ENCODE measurements around the gene SERPINA4. TPM values are rescaled to one million over a fixed set of nuclear protein-coding genes. Genes with fewer than 3 reads are reported as not detected.
A peak's percentile ranks its signal among the peaks of the same experiment; 100 is the strongest.

SERPINA4 gene
- total RNA-seq, 1 experiment from 2014 or later = 6.3 TPM

GRCh38 chr14:94539181-94539580 is 22.1 kb upstream of the SERPINA4 start:
- Mint-ChIP-seq H3K4me1 (ENCODE audit: low read depth, unreplicated experiment) (no peaks in the 10 kb centered on the region), H3K27ac (ENCODE audit: unreplicated experiment) (no peak overlapping the region), H3K27me3 (ENCODE audit: insufficient read depth, unreplicated experiment) (peaks cover 4% of the 10 kb centered on the region), H3K4me3 (ENCODE audit: unreplicated experiment) (no peak overlapping the region), H3K9me3 (ENCODE audit: unreplicated experiment) (no peaks in the 10 kb centered on the region), H3K36me3 (ENCODE audit: insufficient read depth, unreplicated experiment) (no peaks in the 10 kb centered on the region)
- Histone ChIP-seq H3K36me3 (ENCODE audit: control insufficient read depth, insufficient read depth, low read length) (no peaks in the 10 kb centered on the region), H3K9me3 (no peaks in the 10 kb centered on the region), H3K4me1 (no peaks in the 10 kb centered on the region), H3K4me3 (ENCODE audit: low read depth, low read length) (no peak overlapping the region), H3K27me3 (replicated peaks; ENCODE audit: control insufficient read depth, insufficient read depth, low read length) (no peaks in the 10 kb centered on the region)
- ChIA-PET CTCF (no interaction called here), POLR2A (no interaction called here)
- DNase-seq = no peak
- TF ChIP-seq, protein P1, sequence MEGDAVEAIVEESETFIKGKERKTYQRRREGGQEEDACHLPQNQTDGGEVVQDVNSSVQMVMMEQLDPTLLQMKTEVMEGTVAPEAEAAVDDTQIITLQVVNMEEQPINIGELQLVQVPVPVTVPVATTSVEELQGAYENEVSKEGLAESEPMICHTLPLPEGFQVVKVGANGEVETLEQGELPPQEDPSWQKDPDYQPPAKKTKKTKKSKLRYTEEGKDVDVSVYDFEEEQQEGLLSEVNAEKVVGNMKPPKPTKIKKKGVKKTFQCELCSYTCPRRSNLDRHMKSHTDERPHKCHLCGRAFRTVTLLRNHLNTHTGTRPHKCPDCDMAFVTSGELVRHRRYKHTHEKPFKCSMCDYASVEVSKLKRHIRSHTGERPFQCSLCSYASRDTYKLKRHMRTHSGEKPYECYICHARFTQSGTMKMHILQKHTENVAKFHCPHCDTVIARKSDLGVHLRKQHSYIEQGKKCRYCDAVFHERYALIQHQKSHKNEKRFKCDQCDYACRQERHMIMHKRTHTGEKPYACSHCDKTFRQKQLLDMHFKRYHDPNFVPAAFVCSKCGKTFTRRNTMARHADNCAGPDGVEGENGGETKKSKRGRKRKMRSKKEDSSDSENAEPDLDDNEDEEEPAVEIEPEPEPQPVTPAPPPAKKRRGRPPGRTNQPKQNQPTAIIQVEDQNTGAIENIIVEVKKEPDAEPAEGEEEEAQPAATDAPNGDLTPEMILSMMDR (IDR thresholded peaks at IDR 0.05; ENCODE audit: insufficient read depth in 1 of 2, low read depth in 1 of 2, low read length in 1 of 2, severe bottlenecking in 1 of 2, unreplicated experiment in 1 of 2) = no peak
- intact Hi-C loops (cut with micrococcal nuclease; ENCODE audit: unreplicated experiment) = no loop called here
- no TSS peak for BruUV-seq (replicated peaks)

DNA sequence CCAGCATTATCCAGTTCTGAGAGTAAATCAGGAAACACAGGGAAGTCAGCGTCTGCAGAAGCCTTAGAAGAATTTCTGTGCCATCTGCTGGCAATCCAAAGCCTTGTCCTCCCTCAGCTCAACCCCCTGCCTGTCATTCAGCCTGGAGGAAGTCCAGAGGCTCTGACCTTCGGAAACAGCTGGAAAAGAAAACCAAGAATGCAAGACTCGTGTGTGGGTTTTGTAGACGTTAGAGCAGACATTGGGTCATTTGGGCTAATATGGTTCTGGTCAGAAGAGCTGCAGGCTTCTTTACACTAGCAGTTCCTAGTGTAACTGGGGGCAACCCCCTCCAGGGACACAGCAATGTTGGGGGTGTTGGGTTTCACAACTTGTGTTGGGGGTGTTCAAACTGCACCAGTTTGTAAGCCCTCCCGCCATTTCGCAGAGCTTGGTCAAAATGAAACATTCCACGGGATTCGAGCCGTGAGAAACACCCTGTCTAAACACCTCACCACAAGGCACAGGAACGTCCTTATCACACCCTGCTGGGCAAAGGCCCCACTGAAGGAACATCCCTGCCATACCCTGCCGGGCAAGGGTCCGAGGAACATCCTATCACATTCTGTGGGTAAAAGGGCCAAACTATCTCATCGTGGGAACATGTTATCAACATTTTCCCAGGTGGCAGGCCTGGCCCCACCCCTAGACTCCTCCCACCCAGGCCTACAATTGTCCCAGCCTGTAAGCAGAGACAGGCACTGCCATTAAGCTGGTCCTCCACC is 21.0 kb upstream of the SERPINA4 start:
- H3K27ac Mint-ChIP-seq (ENCODE audit: unreplicated experiment) = no peak overlapping the region
- TF ChIP-seq, protein P1 (IDR thresholded peaks at IDR 0.05; ENCODE audit: insufficient read depth in 1 of 2, low read depth in 1 of 2, low read length in 1 of 2, severe bottlenecking in 1 of 2, unreplicated experiment in 1 of 2) = peak in 1 of 2 experiments; percentile 20
- no TSS peak for BruUV-seq (replicated peaks)
- DNase-seq = no peak
- CTCF ChIA-PET = interaction anchor here (0.9 to 1.2 kb wide), 4 partner anchors 21 to 106 kb away, joined by 3 to 5 read pairs (median 4); partner anchors contain the start of gene SERPINA4
- H3K36me3 Mint-ChIP-seq (ENCODE audit: insufficient read depth, unreplicated experiment) = no peaks in the 10 kb centered on the region
- no peak overlapping the region for H3K4me3 ChIP-seq (ENCODE audit: low read depth, low read length)
- H3K9me3 Mint-ChIP-seq (ENCODE audit: unreplicated experiment) = no peaks in the 10 kb centered on the region
- H3K27me3 ChIP-seq (replicated peaks; ENCODE audit: control insufficient read depth, insufficient read depth, low read length) = no peaks in the 10 kb centered on the region
- H3K27me3 Mint-ChIP-seq (ENCODE audit: insufficient read depth, unreplicated experiment) = peaks cover 4% of the 10 kb centered on the region
- no peaks in the 10 kb centered on the region for H3K9me3 ChIP-seq
- intact Hi-C loops (cut with micrococcal nuclease; ENCODE audit: unreplicated experiment) = loop anchor here (5.0 kb wide), 1 partner anchor 108 kb away; no protein-coding TSS in a partner anchor
- POLR2A ChIA-PET = no interaction called here
- H3K4me1 ChIP-seq = no peaks in the 10 kb centered on the region
- H3K4me1 Mint-ChIP-seq (ENCODE audit: low read depth, unreplicated experiment) = no peaks in the 10 kb centered on the region
- no peaks in the 10 kb centered on the region for H3K36me3 ChIP-seq (ENCODE audit: control insufficient read depth, insufficient read depth, low read length)
- H3K4me3 Mint-ChIP-seq (ENCODE audit: unreplicated experiment) = no peak overlapping the region

DNA sequence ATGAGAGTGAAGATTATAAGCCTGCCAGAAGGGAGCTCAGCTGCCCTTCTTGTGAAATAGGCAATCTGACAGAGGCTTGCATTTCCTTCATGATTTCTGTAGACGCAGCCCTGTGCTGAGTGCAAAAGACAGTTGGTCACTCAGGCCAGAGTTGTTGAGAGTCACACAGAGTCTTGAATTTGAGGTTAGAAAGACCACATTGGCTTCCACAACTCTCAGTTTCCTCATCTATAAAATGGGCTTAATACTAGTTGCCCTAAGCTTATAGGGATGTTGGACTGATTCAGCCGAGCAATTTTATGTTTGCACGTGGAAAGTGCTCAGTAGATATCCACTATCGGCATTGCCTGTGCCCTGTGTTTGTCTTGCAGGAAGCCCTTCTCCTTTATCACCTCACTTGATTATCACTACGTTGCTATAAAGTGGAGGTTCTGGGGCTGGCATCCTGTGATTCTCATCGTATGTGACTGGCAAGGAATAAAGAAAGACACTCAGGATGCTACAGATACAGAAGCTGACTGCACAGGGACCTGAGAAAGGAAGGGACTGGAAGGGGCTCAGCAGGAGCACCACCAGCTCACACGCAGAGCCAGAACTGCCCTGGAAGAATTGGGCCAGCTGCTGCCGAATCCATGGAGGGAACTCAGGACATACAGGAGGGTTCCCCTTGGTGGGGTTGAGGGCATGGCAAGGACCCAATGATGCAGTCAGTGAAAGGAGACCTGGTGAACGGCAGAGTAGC is 19.8 kb upstream of the SERPINA4 start:
- intact Hi-C loops (cut with micrococcal nuclease; ENCODE audit: unreplicated experiment) = loop anchor here (5.0 kb wide), 1 partner anchor 109 kb away; no protein-coding TSS in a partner anchor
- H3K9me3 ChIP-seq = no peaks in the 10 kb centered on the region

More for the DNA sequence above, 19.8 kb upstream of the SERPINA4 start:
- ChIA-PET POLR2A (no interaction called here), CTCF (interaction anchor here (1.0 to 1.2 kb wide), 3 partner anchors 20 to 107 kb away, joined by 3 to 5 read pairs (median 4); partner anchors contain the start of gene SERPINA4)
- no peak overlapping the region for H3K4me3 ChIP-seq (ENCODE audit: low read depth, low read length)
- no peaks in the 10 kb centered on the region for H3K27me3 ChIP-seq (replicated peaks; ENCODE audit: control insufficient read depth, insufficient read depth, low read length)
- Mint-ChIP-seq H3K36me3 (ENCODE audit: insufficient read depth, unreplicated experiment) (no peaks in the 10 kb centered on the region), H3K27ac (ENCODE audit: unreplicated experiment) (no peak overlapping the region), H3K9me3 (ENCODE audit: unreplicated experiment) (peaks cover 4% of the 10 kb centered on the region), H3K4me1 (ENCODE audit: low read depth, unreplicated experiment) (no peaks in the 10 kb centered on the region), H3K4me3 (ENCODE audit: unreplicated experiment) (no peak overlapping the region), H3K27me3 (ENCODE audit: insufficient read depth, unreplicated experiment) (peaks cover 4% of the 10 kb centered on the region)
- H3K36me3 ChIP-seq (ENCODE audit: control insufficient read depth, insufficient read depth, low read length) = no peaks in the 10 kb centered on the region
- no peaks in the 10 kb centered on the region for H3K4me1 ChIP-seq
- no TSS peak for BruUV-seq (replicated peaks)
- TF ChIP-seq, protein P1 (IDR thresholded peaks at IDR 0.05; ENCODE audit: insufficient read depth in 1 of 2, low read depth in 1 of 2, low read length in 1 of 2, severe bottlenecking in 1 of 2, unreplicated experiment in 1 of 2) = no peak
- DNase-seq = no peak
